ENCODE results near the gene ZIM2. TPM values are rescaled to one million over a fixed set of nuclear protein-coding genes. Genes with fewer than 3 reads are reported as not detected.

ZIM2 gene
- total and polyA plus RNA-seq, 5 donors, result 0.05 to 0.25 (median 0.17) TPM; not detected in 2

- WGBS, result 78% methylated on average over 6 of the region's 6 CpGs
- no peak overlapping the region for H3K27ac ChIP-seq (ENCODE audit: low read length)
Measured at GRCh38 chr19:56736571-56736970, 104.0 kb downstream of the ZIM2 start.

GRCh38 chr19:56732976-56733375 lies 107.5 kb downstream of the ZIM2 start:
- DNase-seq (no peak), ATAC-seq (no peak)
- H3K4me3 ChIP-seq (ENCODE audit: low read length), result no peak overlapping the region
- intact Hi-C loops (cut with DNase I), result no loop called here
- no peaks in the 10 kb centered on the region for H3K9me3 ChIP-seq (ENCODE audit: control insufficient read depth, low read length)
- no peak overlapping the region for H3K27ac ChIP-seq (ENCODE audit: low read length)
- no peaks in the 10 kb centered on the region for H3K27me3 ChIP-seq (ENCODE audit: control insufficient read depth, insufficient read depth)
- 8% methylated on average over 2 of the region's 2 CpGs for WGBS
- H3K4me1 ChIP-seq (ENCODE audit: control insufficient read depth, insufficient read depth, low read length), result no peaks in the 10 kb centered on the region

More at GRCh38 chr19:56736571-56736970, 104.0 kb downstream of the ZIM2 start:
- H3K9me3 ChIP-seq (ENCODE audit: control insufficient read depth, low read length), result no peaks in the 10 kb centered on the region
- ATAC-seq (no peak), DNase-seq (no peak)
- intact Hi-C loops (cut with DNase I), result no loop called here
- no peaks in the 10 kb centered on the region for H3K4me1 ChIP-seq (ENCODE audit: control insufficient read depth, insufficient read depth, low read length)
- H3K4me3 ChIP-seq (ENCODE audit: low read length), result no peak overlapping the region
- H3K27me3 ChIP-seq (ENCODE audit: control insufficient read depth, insufficient read depth), result no peaks in the 10 kb centered on the region

DNA sequence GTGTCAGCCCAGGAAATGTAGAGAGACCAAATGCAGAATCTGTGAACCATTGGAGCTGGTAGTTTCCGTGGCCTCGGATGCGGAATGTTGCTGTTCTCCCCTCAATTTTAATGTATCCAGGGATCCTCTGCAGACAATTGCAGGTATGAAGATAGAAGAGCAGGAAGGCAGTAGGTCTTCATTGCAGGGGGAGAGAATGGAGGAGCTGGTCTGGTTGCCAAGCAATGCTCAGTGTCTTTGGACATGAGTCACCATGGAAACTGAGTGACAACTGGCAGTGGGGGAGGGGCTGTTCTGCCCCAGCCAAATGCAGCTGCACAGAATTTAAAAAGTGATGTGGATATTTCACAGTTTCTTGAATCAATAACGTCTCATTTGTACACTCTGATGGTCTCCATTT lies 112.8 kb downstream of the ZIM2 start:
- ATAC-seq (no peak), DNase-seq (no peak)
- Histone ChIP-seq H3K9me3 (ENCODE audit: control insufficient read depth, low read length) (no peaks in the 10 kb centered on the region), H3K27me3 (ENCODE audit: control insufficient read depth, insufficient read depth) (no peaks in the 10 kb centered on the region), H3K27ac (ENCODE audit: low read length) (no peak overlapping the region), H3K4me3 (ENCODE audit: low read length) (no peak overlapping the region), H3K4me1 (ENCODE audit: control insufficient read depth, insufficient read depth, low read length) (no peaks in the 10 kb centered on the region)
- intact Hi-C loops (cut with DNase I), result no loop called here
- 71% methylated on average over 4 of the region's 4 CpGs for WGBS

DNA sequence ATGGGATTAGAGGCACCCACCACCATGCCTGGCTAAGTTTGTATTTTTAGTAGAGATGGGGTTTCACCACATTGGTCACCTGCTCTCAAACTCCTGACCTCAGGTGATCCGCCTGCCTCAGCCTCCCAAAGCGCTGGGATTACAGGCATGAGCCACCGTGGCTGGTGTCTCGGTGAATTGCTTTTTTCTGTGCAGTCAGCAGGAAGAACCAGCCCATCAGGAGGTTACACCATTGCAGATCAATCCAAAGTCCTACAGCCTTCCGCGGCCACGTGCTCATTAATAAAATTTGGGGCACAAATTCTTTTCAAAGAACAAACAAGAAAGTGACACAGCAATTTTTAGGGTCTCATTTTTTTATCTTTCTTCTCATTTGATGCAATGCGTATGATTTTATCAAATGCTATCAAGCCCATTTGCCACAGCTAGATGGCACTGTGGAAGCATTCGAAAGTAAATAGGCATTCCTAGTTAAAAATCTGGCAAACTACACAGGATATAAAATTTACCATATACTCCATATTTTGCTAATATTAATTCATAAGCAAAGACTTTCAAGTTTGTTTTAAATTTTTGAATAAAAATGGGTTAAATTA lies 114.6 kb downstream of the ZIM2 start:
- no peaks in the 10 kb centered on the region for H3K4me1 ChIP-seq (ENCODE audit: control insufficient read depth, insufficient read depth, low read length)
- intact Hi-C loops (cut with DNase I), result no loop called here
- no peaks in the 10 kb centered on the region for H3K27me3 ChIP-seq (ENCODE audit: control insufficient read depth, insufficient read depth)
- 20% methylated on average over 9 of the region's 9 CpGs for WGBS
- H3K27ac ChIP-seq (ENCODE audit: low read length), result no peak overlapping the region
- DNase-seq (no peak), ATAC-seq (no peak)
- H3K9me3 ChIP-seq (ENCODE audit: control insufficient read depth, low read length), result no peaks in the 10 kb centered on the region
- no peak overlapping the region for H3K4me3 ChIP-seq (ENCODE audit: low read length)

Other genes starting within 250 kb of the ZIM2 start
- gene ZNF71, start 245.4 kb downstream of the ZIM2 start, total RNA-seq, result 1 to 10 TPM; 5.7 to 7.5 (median 6.4) TPM
- 5.0 TPM for gene ZNF71, start 245.4 kb downstream of the ZIM2 start, polyA plus RNA-seq
- gene SMIM17, start 197.6 kb downstream of the ZIM2 start, total RNA-seq, result under 1 TPM in 2 of 4 donors, not detected in 2; 0.31 to 0.40 TPM
- gene SMIM17, start 197.6 kb downstream of the ZIM2 start, polyA plus RNA-seq, result 0.18 TPM
- gene ZNF835, start 169.0 kb downstream of the ZIM2 start, total RNA-seq, result 1 to 10 TPM; 3.6 to 7.4 (median 6.1) TPM
- 1.6 TPM for gene ZNF835, start 169.0 kb downstream of the ZIM2 start, polyA plus RNA-seq
- 10 to 100 TPM; 12.2 to 17.0 (median 14.4) TPM for gene PEG3, start within 50 bp of the ZIM2 start, total RNA-seq
- 3.1 TPM for gene PEG3, start within 50 bp of the ZIM2 start, polyA plus RNA-seq

Data from right cardiac atrium (tissue), 5 donors.